K562 (cell line): ENCODE results near the gene SLC36A1.

Experiments used
- CBX5 ChIP-seq: IDR thresholded peaks from 2 replicates; pipeline ENCODE4 v1.6.1; 2014; ENCODE audit warnings: low read depth, borderline replicate concordance
- CLOCK ChIP-seq: fragments of 250-450 bp; sonication (Bioruptor Pico); IDR thresholded peaks from 2 replicates; pipeline ENCODE4 v1.4.0; 2020; ENCODE audit warnings: mild to moderate bottlenecking, moderate library complexity, borderline replicate concordance
- CTCF ChIP-seq, 3 experiments: IDR thresholded peaks in 2 of 3; conservative IDR thresholded peaks in 1 of 3; 2 replicates each; pipeline ENCODE4 v1.5.1; 2011 to 2012; ENCODE audit warnings: low read length in 3 of 3, mild to moderate bottlenecking in 3 of 3, control low read depth in 2 of 3, improper control_type of control experiment in 1 of 3, inconsistent platforms in 1 of 3, low read depth in 1 of 3, mixed read lengths in 1 of 3, moderate library complexity in 1 of 3; ENCODE audit not compliant: insufficient read depth in 2 of 3
- DLX4 ChIP-seq: fragments of 250-450 bp; sonication (Bioruptor Pico); IDR thresholded peaks from 2 replicates; pipeline ENCODE4 v1.6.1; 2021; ENCODE audit warnings: mild to moderate bottlenecking
- GABPB1 ChIP-seq: sonication (generic); formaldehyde crosslinking; IDR thresholded peaks from 2 replicates; pipeline ENCODE4 v1.8.0; 2022; ENCODE audit warnings: mild to moderate bottlenecking, missing genetic modification reagents
- KLF16 ChIP-seq: IDR thresholded peaks from 2 replicates; pipeline ENCODE4 v1.6.1; 2016; ENCODE audit warnings: antibody characterized with exemption
- RAD51 ChIP-seq: fragments of 450-650 bp; IDR thresholded peaks from 2 replicates; pipeline ENCODE4 v1.7.1; 2016; ENCODE audit warnings: low read depth, mild to moderate bottlenecking, borderline replicate concordance
- REST ChIP-seq, 2 experiments: fragments of 450-650 bp; formaldehyde crosslinking in 1 of 2; IDR thresholded peaks; 2 replicates each; pipeline versions ENCODE4 v1.4.0 to v1.6.1; 2014 to 2020; ENCODE audit warnings: mild to moderate bottlenecking in 2 of 2, borderline replicate concordance in 1 of 2, low read depth in 1 of 2
- SP1 ChIP-seq: sonication (generic); formaldehyde crosslinking; IDR thresholded peaks from 2 replicates; pipeline ENCODE4 v1.8.1; 2022; ENCODE audit warnings: mild to moderate bottlenecking, missing genetic modification reagents
- UBTF ChIP-seq, 2 experiments: IDR thresholded peaks; 2 replicates each; pipeline ENCODE4 v1.6.1; 2012; ENCODE audit warnings: improper control_type of control experiment in 2 of 2, low read depth in 2 of 2, low read length in 2 of 2, borderline replicate concordance in 1 of 2
- YBX1 ChIP-seq: fragments of 450-650 bp; IDR thresholded peaks from 2 replicates; pipeline ENCODE4 v1.7.1; 2016; ENCODE audit warnings: mild to moderate bottlenecking
- ZNF184 ChIP-seq: sonication (generic); formaldehyde crosslinking; IDR thresholded peaks from 2 replicates; pipeline ENCODE4 v1.5.0; 2020; ENCODE audit warnings: missing genetic modification reagents

DNA sequence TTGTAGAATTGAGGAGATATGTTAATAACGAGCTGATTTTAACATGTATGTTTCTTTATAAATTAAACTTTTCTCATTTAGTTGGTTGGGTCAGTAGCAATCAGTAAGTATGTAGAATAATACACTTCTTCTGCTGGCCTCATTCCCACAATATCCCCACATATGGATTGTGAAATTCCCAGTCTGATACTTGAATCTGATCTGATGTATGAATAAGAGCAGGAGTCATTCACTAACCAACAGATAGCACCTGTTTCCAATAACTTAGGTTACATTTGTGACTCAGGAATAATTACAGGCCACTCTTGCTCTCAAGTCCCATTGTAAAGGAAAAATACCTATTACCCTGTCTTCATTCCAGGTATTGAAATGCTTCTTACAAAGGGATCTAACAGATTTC, 23.9 kb downstream of the SLC36A1 start:
- no peak for TF ChIP-seq CTCF (IDR thresholded peaks at IDR 0.05 in 2 of 3, conservative IDR thresholded peaks at IDR 0.05 in 1 of 3; ENCODE audit: insufficient read depth in 2 of 3, low read depth in 1 of 3, low read length in 3 of 3)
- TF ChIP-seq YBX1 = no peak
- no peak for TF ChIP-seq SP1 (CRISPR knock-in tag)
- no peak for TF ChIP-seq RAD51
- no peak for TF ChIP-seq UBTF (IDR thresholded peaks at IDR 0.05; ENCODE audit: borderline replicate concordance in 1 of 2, low read depth in 2 of 2, low read length in 2 of 2)
- TF ChIP-seq ZNF184 = no peak
- no peak for TF ChIP-seq CLOCK (CRISPR knock-in tag)
- no peak for TF ChIP-seq DLX4 (CRISPR knock-in tag)
- no peak for TF ChIP-seq KLF16
- TF ChIP-seq GABPB1 (CRISPR knock-in tag) = no peak
- TF ChIP-seq CBX5 = no peak
- TF ChIP-seq REST (IDR thresholded peaks at IDR 0.05; ENCODE audit: borderline replicate concordance) = no peak
- TF ChIP-seq REST (CRISPR knock-in tag; IDR thresholded peaks at IDR 0.05; ENCODE audit: low read depth) = no peak
